HG02840 (cell line): ENCODE measurements around the gene DDX60.
"Not testable (repeated sequence)": the region's sequence is repeated elsewhere in the genome, so short reads cannot be mapped to it uniquely, and the experiment has no call there.

ENCODE experiments used
- ATAC-seq: cut with Tn5 transposase; IDR thresholded peaks from one replicate; pipeline ENCODE4 v1.9.1; 2021; ENCODE audit warnings: mild to moderate bottlenecking, moderate library complexity, moderate number of reproducible peaks; ENCODE audit not compliant: unreplicated experiment, low FRiP score

DDX60 gene

GRCh38 chr4:168218645-168219044 lies 99.9 kb downstream of the DDX60 start:
- ATAC-seq, result no peak

- not testable (repeated sequence) for ATAC-seq
Observed at GRCh38 chr4:168213511-168213910, 105.0 kb downstream of the DDX60 start.

GRCh38 chr4:168212656-168213055 lies 105.9 kb downstream of the DDX60 start:
- no peak for ATAC-seq

- no peak for ATAC-seq
Observed at GRCh38 chr4:168208957-168209614, 109.5 kb downstream of the DDX60 start.

GRCh38 chr4:168203233-168203911 lies 115.2 kb downstream of the DDX60 start:
- no peak for ATAC-seq

- no peak for ATAC-seq
Observed at GRCh38 chr4:168200685-168201084, 117.9 kb downstream of the DDX60 start.

- no peak for ATAC-seq
Observed at GRCh38 chr4:168199260-168199957, 119.1 kb downstream of the DDX60 start.

- ATAC-seq, result no peak
Observed at GRCh38 chr4:168197926-168198325, 120.6 kb downstream of the DDX60 start.

- no peak for ATAC-seq
Observed at GRCh38 chr4:168188754-168189153, 129.8 kb downstream of the DDX60 start.

- ATAC-seq, result no peak
Observed at GRCh38 chr4:168183717-168184571, 134.6 kb downstream of the DDX60 start.

GRCh38 chr4:168177546-168178149 lies 140.9 kb downstream of the DDX60 start:
- ATAC-seq, result no peak

- no peak for ATAC-seq
Observed at GRCh38 chr4:168174308-168174707, 144.2 kb downstream of the DDX60 start.

GRCh38 chr4:168167714-168168284 lies 150.8 kb downstream of the DDX60 start:
- no peak for ATAC-seq
